ENCODE data around the gene MRPS23. TPM values are rescaled to one million over a fixed set of nuclear protein-coding genes. Genes with fewer than 3 reads are reported as not detected.
A peak's percentile ranks its signal among the peaks of the same experiment; 100 is the strongest.

MRPS23 gene
- total and polyA plus RNA-seq, 12 donors, result 8.5 to 90.6 (median 36.6) TPM

- H3K4me3 ChIP-seq, result no peak overlapping the region
- H3K27me3 ChIP-seq, result no peaks in the 10 kb centered on the region
- H3K9me3 ChIP-seq (replicated peaks in 1 of 3), result no peaks in the 10 kb centered on the region
- 60 to 78% (median 64%) methylated on average over 4 of the region's 4 CpGs for whole genome bisulfite sequencing, 4 donors
- H3K27ac ChIP-seq, result peak overlapping the region; percentile 65 to 99 (median 96)
- H3K4me1 ChIP-seq (replicated peaks in 1 of 2), result peaks cover 62 to 76% of the 10 kb centered on the region in 2 donors
- no peaks in the 10 kb centered on the region for H3K36me3 ChIP-seq (replicated peaks in 1 of 2)
- TF ChIP-seq CTCF (IDR thresholded peaks at IDR 0.05) (no peak), POLR2A (IDR thresholded peaks at IDR 0.05) (peak in 1 of 2 donors; percentile 54)
- intact Hi-C loops (cut with DNase I), result no loop called here
- peak in 3 of 7 donors; percentile 54 to 76 (median 61) for DNase-seq
These were observed 41.0 kb upstream of the MRPS23 start for GRCh38 chr17:57890857-57891232.

GRCh38 chr17:57889892-57890856 is 40.3 kb upstream of the MRPS23 start:
- no peak overlapping the region for H3K4me3 ChIP-seq
- H3K4me1 ChIP-seq (replicated peaks in 1 of 2), result peaks cover 58 to 69% of the 10 kb centered on the region in 2 donors
- intact Hi-C loops (cut with DNase I), result no loop called here
- H3K27ac ChIP-seq, result peak overlapping the region; percentile 65 to 99 (median 96)
- peak; percentile 92 to 98 (median 95) for DNase-seq
- H3K9me3 ChIP-seq (replicated peaks in 1 of 3), result no peaks in the 10 kb centered on the region
- peaks cover 0 to 5% of the 10 kb centered on the region in 2 donors for H3K36me3 ChIP-seq (replicated peaks in 1 of 2)
- no peaks in the 10 kb centered on the region for H3K27me3 ChIP-seq
- TF ChIP-seq CTCF (IDR thresholded peaks at IDR 0.05), result peak in 3 of 6 experiments; percentile 16 to 44 (median 44)
- TF ChIP-seq POLR2A (IDR thresholded peaks at IDR 0.05), result peak in 1 of 2 donors; percentile 8
- 41 to 61% (median 43%) methylated on average over 4 to 11 of the region's 11 CpGs for WGBS, 4 donors

- TF ChIP-seq CTCF (IDR thresholded peaks at IDR 0.05) (no peak), POLR2A (IDR thresholded peaks at IDR 0.05) (no peak)
- no peaks in the 10 kb centered on the region for H3K9me3 ChIP-seq (replicated peaks in 1 of 3)
- intact Hi-C loops (cut with DNase I), result no loop called here
- no peak for DNase-seq
- H3K4me1 ChIP-seq (replicated peaks in 1 of 2), result peaks cover 53 to 60% of the 10 kb centered on the region in 2 donors
- H3K36me3 ChIP-seq (replicated peaks in 1 of 2), result peaks cover 0 to 14% of the 10 kb centered on the region in 2 donors
- H3K27me3 ChIP-seq, result no peaks in the 10 kb centered on the region
- 86 to 96% (median 89%) methylated on average over 2 of the region's 2 CpGs for WGBS, 4 donors
- H3K4me3 ChIP-seq, result no peak overlapping the region
- peak overlapping the region; percentile 6 to 99 (median 96) for H3K27ac ChIP-seq
These were observed 39.4 kb upstream of the MRPS23 start for GRCh38 chr17:57889252-57889651.

- DNase-seq, result no peak
- Histone ChIP-seq H3K9me3 (replicated peaks in 1 of 3) (no peaks in the 10 kb centered on the region), H3K36me3 (replicated peaks in 1 of 2) (peaks cover 0 to 16% of the 10 kb centered on the region in 2 donors), H3K4me3 (no peak overlapping the region), H3K27ac (peak overlapping the region in 4 of 5 donors; percentile 93 to 99 (median 98)), H3K27me3 (no peaks in the 10 kb centered on the region), H3K4me1 (replicated peaks in 1 of 2) (peaks cover 46 to 53% of the 10 kb centered on the region in 2 donors)
- intact Hi-C loops (cut with DNase I), result no loop called here
- 83 to 89% (median 85%) methylated on average over 9 to 12 of the region's 12 CpGs for WGBS, 4 donors
- TF ChIP-seq POLR2A (IDR thresholded peaks at IDR 0.05) (no peak), CTCF (IDR thresholded peaks at IDR 0.05) (no peak)
These were observed 38.7 kb upstream of the MRPS23 start for GRCh38 chr17:57888311-57889216.
